Spleen (tissue), 7 donors: Measurements from ENCODE around the gene ADCY2.

Experiments used
- CTCF ChIP-seq, 11 experiments: fragments of 200-600 bp in 7 of 11; fragments of 450-650 bp in 4 of 11; sonication (generic) in 4 of 11; IDR thresholded peaks in 8 of 11; conservative IDR thresholded peaks in 3 of 11; 1 replicate in 7 of 11; 2 replicates in 4 of 11; pipeline versions ENCODE4 v1.4.0 to v1.8.0; 2016 to 2021; ENCODE audit warnings: antibody characterized with exemption in 11 of 11, inconsistent platforms in 4 of 11, mild to moderate bottlenecking in 1 of 11
- POLR2A ChIP-seq, 3 donors: fragments of 450-650 bp; IDR thresholded peaks; one replicate each; pipeline ENCODE4 v1.5.1; 2017; ENCODE audit warnings: antibody characterized with exemption in 3 of 3, mild to moderate bottlenecking in 1 of 3
- POLR2AphosphoS5 ChIP-seq, 3 donors: sonication (generic); formaldehyde crosslinking; IDR thresholded peaks; one replicate each; pipeline ENCODE4 v1.5.1; 2017; ENCODE audit warnings: antibody characterized with exemption in 3 of 3
- donor health status: DM: no; HTN: no; CAD: no; lungs with moderate emphysema.
- donor health status: DM: no; HTN: no; CAD: no.
- donor health status: DM: no; HTN: no; CAD: no.

GRCh38 chr5:7422316-7423106, 26.6 kb downstream of the ADCY2 start:
- TF ChIP-seq CTCF (IDR thresholded peaks at IDR 0.05 in 8 of 11, conservative IDR thresholded peaks at IDR 0.05 in 3 of 11) (no peak), POLR2A (IDR thresholded peaks at IDR 0.05) (no peak), POLR2AphosphoS5 (IDR thresholded peaks at IDR 0.05) (no peak)
